Measurements from ENCODE around the gene EDAR. TPM values are rescaled to one million over a fixed set of nuclear protein-coding genes. Genes with fewer than 3 reads are reported as not detected.

The EDAR gene
- total RNA-seq (2021; ENCODE audit: unreplicated experiment) = 0.15 TPM
- polyA plus RNA-seq (2012) = 0.12 and 0.14 TPM in 2 replicates
- percentile 17 among the genes with signal in this experiment for Bru-seq, nascent RNA
- percentile 10 among the genes with signal in this experiment for BruChase-seq, experiment 1, labeled RNA remaining after a 6-hour chase
- BruChase-seq, experiment 2, labeled RNA remaining after a 2-hour chase = percentile 17 among the genes with signal in this experiment
- long read RNA-seq, partial matches to known transcripts = 1 of 2 reads
- long read RNA-seq, other reads (novel, unspliced or antisense) = 1 of 2 reads

GRCh38 chr2:108988796-108989713 is at the start of gene EDAR:
EDAR (minus strand) TSS chr2:108989220; CDS start chr2:108931014, 58,206 bp downstream.
- TF ChIP-seq CTCF (IDR thresholded peaks at IDR 0.05 in 2 of 3, conservative IDR thresholded peaks at IDR 0.05 in 1 of 3; ENCODE audit: borderline replicate concordance in 1 of 3, insufficient read depth in 1 of 3, low read depth in 2 of 3, low read length in 2 of 3) = peak; percentile 71 to 81 (median 76)
- TF ChIP-seq YY1 (IDR thresholded peaks at IDR 0.05; ENCODE audit: extremely low read depth, insufficient replicate concordance, low read depth, low read length) = no peak
- TF ChIP-seq SRF (IDR thresholded peaks at IDR 0.05; ENCODE audit: low read depth) = no peak
- TF ChIP-seq EZH2 (IDR thresholded peaks at IDR 0.05) = no peak
- peak; percentile 91 for TF ChIP-seq RAD21 (IDR thresholded peaks at IDR 0.05; ENCODE audit: low read depth)
- peak within 1 kb of the TSS; percentile 61 for H3K4me2 ChIP-seq (ENCODE audit: low read length)
- intact Hi-C loops (cut with micrococcal nuclease) = loop anchor here (1.0 to 10.0 kb wide), 3 partner anchors 61 to 204 kb away; partner anchors contain the start of gene CCDC138
- H3K27me3 ChIP-seq (ENCODE audit: insufficient read depth, low read length) = peaks cover 8% of the 10 kb centered on the region; the same call in 1 of the 2 replicates
- RAD21 ChIA-PET (ENCODE audit: low non-redundant PET in 1 of 2, low total read pairs in 2 of 2, uncharacterized antibody in 2 of 2, unreplicated experiment in 2 of 2) = no interaction called here
- peak within 1 kb of the TSS; percentile 18 to 26; a peak in 3 of 4 replicates for H3K4me3 ChIP-seq (replicated peaks in 1 of 2; ENCODE audit: low read depth in 1 of 2, low read length in 2 of 2)
- ATAC-seq (peak; percentile 99), DNase-seq (ENCODE audit: low read depth, low spot score) (peak; percentile 57)
- BruUV-seq (replicated peaks) = no TSS peak
- H3K79me2 ChIP-seq (ENCODE audit: insufficient read depth, low read length) = no peaks in the 10 kb centered on the region
- POLR2A ChIA-PET = no interaction called here
- H3K9me2 ChIP-seq (ENCODE audit: insufficient read depth) = no peaks in the 10 kb centered on the region
- H3K9me3 ChIP-seq (ENCODE audit: control insufficient read depth in 1 of 2, insufficient read depth in 1 of 2, low read depth in 1 of 2, low read length in 2 of 2) = no peaks in the 10 kb centered on the region
- no peaks in the 10 kb centered on the region for H4K20me1 ChIP-seq (ENCODE audit: insufficient read depth)
- peaks cover 0 to 13% of the 10 kb centered on the region in 2 experiments; a peak in 2 of 4 replicates for H3K4me1 ChIP-seq (ENCODE audit: control insufficient read depth in 1 of 2, insufficient read depth in 2 of 2, low read length in 2 of 2)
- no peak within 1 kb of the TSS for H3K9ac ChIP-seq (ENCODE audit: low read length)
- H2AFZ ChIP-seq (ENCODE audit: low read depth, low read length, poor library complexity, severe bottlenecking) = peak within 1 kb of the TSS; percentile 82
- H3K36me3 ChIP-seq (ENCODE audit: control insufficient read depth in 1 of 2, insufficient read depth in 2 of 2, low read length in 2 of 2) = no peaks in the 10 kb centered on the region
- CTCF ChIA-PET = interaction anchor here (1.2 to 1.5 kb wide), 2 partner anchors 44 to 136 kb away, joined by 3 read pairs; no protein-coding TSS in a partner anchor
- H3K27ac ChIP-seq (ENCODE audit: low read depth, low read length) = no peak within 1 kb of the TSS
